K562 (cell line): Measurements from ENCODE around the gene RASGEF1C. TPM values are rescaled to one million over a fixed set of nuclear protein-coding genes. Genes with fewer than 3 reads are reported as not detected.
A peak's percentile ranks its signal among the peaks of the same experiment; 100 is the strongest.

ENCODE experiments used
- ATAC-seq: fragments of 200-7000 bp; cut with Tn5 transposase; 3 replicates; pipeline ENCODE4 v1.9.1; 2020; ENCODE audit warnings: moderate library complexity
- BruUV-seq: library from RNA; stranded (reverse); fragments of 400-500 nt; replicated peaks from 2 replicates; lab custom pipeline; 2021; lab: Mats Ljungman, UMichigan
- CTCF ChIA-PET: fragments of 300-600 bp; formaldehyde crosslinking; extraction: SDS; loops from one replicate; lab custom pipeline; 2021; ENCODE audit warnings: low intra/inter-chr PET ratio; lab: Yijun Ruan, JAX
- POLR2A ChIA-PET: fragments of 300-600, 350-650 bp; sonication (Branson Sonifier 250); formaldehyde crosslinking; extraction: SDS; loops from one replicate; lab custom pipeline; 2021; ENCODE audit warnings: antibody characterized with exemption, inconsistent platforms; lab: Yijun Ruan, JAX
- DNase-seq, 4 experiments: peaks; one replicate each; pipeline versions ENCODE4 v3.0.0 to v3.0.0-alpha.2; 2011 to 2018; ENCODE audit warnings: low spot score in 3 of 4, mixed read lengths in 3 of 4; ENCODE audit errors: extremely low read depth in 1 of 4
- FAIRE-seq: peaks from 2 replicates; lab custom pipeline; 2011; peaks lifted over from hg19 to GRCh38; lab: Jason Lieb, UNC
- H2AFZ ChIP-seq: 2 replicates; pipeline ENCODE4 v1.6.0; 2011; ENCODE audit warnings: low read depth, low read length, control low read depth, inconsistent platforms
- H3K27ac ChIP-seq: fragments of 200-600 bp; 3 replicates; pipeline ENCODE4 v1.8.0; 2011; ENCODE audit warnings: low read depth, mild to moderate bottlenecking, control low read depth, inconsistent platforms, low read length, moderate library complexity, mixed read lengths; ENCODE audit errors: extremely low read depth
- H3K27me3 ChIP-seq, 2 experiments: fragments of 300-600 bp in 1 of 2; 2 replicates in 1 of 2; 3 replicates in 1 of 2; pipeline versions ENCODE4 v1.6.0 to v1.8.0; 2011; ENCODE audit warnings: inconsistent platforms in 2 of 2, low read length in 2 of 2, mild to moderate bottlenecking in 1 of 2, mixed read lengths in 1 of 2, moderate library complexity in 1 of 2; ENCODE audit not compliant: control insufficient read depth in 2 of 2, insufficient read depth in 2 of 2
- H3K36me3 ChIP-seq: fragments of 300-600 bp; 3 replicates; pipeline ENCODE4 v1.8.0; 2011; ENCODE audit warnings: mild to moderate bottlenecking, low read length, inconsistent platforms; ENCODE audit not compliant: control insufficient read depth, insufficient read depth
- H3K4me1 ChIP-seq, 2 experiments: fragments of 200-600 bp in 1 of 2; replicated peaks in 1 of 2; 2 replicates in 1 of 2; 3 replicates in 1 of 2; pipeline versions ENCODE4 v1.5.1 to v1.8.0; 2011; ENCODE audit warnings: inconsistent platforms in 2 of 2, low read length in 2 of 2, mild to moderate bottlenecking in 1 of 2, mixed read lengths in 1 of 2, moderate library complexity in 1 of 2; ENCODE audit not compliant: control insufficient read depth in 2 of 2, insufficient read depth in 2 of 2
- H3K4me2 ChIP-seq: 2 replicates; pipeline ENCODE4 v1.6.1; 2011; ENCODE audit warnings: low read length, control low read depth, inconsistent platforms, mixed read lengths; ENCODE audit not compliant: insufficient read depth
- H3K4me3 ChIP-seq: fragments of 200-600 bp; sonication (generic), shearing (Covaris generic); 2 replicates; pipeline ENCODE4 v1.5.1; 2016; ENCODE audit warnings: control low read depth, inconsistent platforms
- H3K79me2 ChIP-seq: fragments of 200-600 bp; 3 replicates; pipeline ENCODE4 v1.8.0; 2011; ENCODE audit warnings: low read length, inconsistent platforms; ENCODE audit not compliant: control insufficient read depth, insufficient read depth
- H3K9ac ChIP-seq, 2 experiments: 2 replicates each; pipeline versions ENCODE4 v1.6.0 to v1.6.1; 2011; ENCODE audit warnings: low read depth in 2 of 2, low read length in 2 of 2, control low read depth in 1 of 2, inconsistent platforms in 1 of 2, mild to moderate bottlenecking in 1 of 2, mixed read lengths in 1 of 2; ENCODE audit not compliant: insufficient read depth in 1 of 2
- H3K9me1 ChIP-seq: one replicate; pipeline ENCODE4 v1.6.0; 2011; ENCODE audit warnings: inconsistent platforms, mild to moderate bottlenecking, low read length, moderate library complexity; ENCODE audit not compliant: control insufficient read depth, insufficient read depth
- H3K9me3 ChIP-seq: replicated peaks from 2 replicates; pipeline ENCODE4 v1.5.1; 2011; ENCODE audit warnings: low read depth, low read length, inconsistent platforms; ENCODE audit not compliant: control insufficient read depth, insufficient read depth
- H4K20me1 ChIP-seq: replicated peaks from 2 replicates; pipeline ENCODE4 v1.6.1; 2011; ENCODE audit warnings: low read length, inconsistent platforms, mixed read lengths; ENCODE audit not compliant: control insufficient read depth, insufficient read depth
- CTCF ChIP-seq, 3 experiments: IDR thresholded peaks in 2 of 3; conservative IDR thresholded peaks in 1 of 3; 2 replicates each; pipeline ENCODE4 v1.5.1; 2011 to 2012; ENCODE audit warnings: low read length in 3 of 3, mild to moderate bottlenecking in 3 of 3, control low read depth in 2 of 3, improper control_type of control experiment in 1 of 3, inconsistent platforms in 1 of 3, low read depth in 1 of 3, mixed read lengths in 1 of 3, moderate library complexity in 1 of 3; ENCODE audit not compliant: insufficient read depth in 2 of 3
- PRDM10 ChIP-seq: fragments of 450-650 bp; IDR thresholded peaks from 2 replicates; pipeline ENCODE4 v1.6.1; 2018; ENCODE audit not compliant: partially characterized antibody
- WGBS: fragments of 100-300 bp; shearing (Covaris generic); methylation state at CpG from one replicate; pipeline ENCODE4 v1.1.6; 2016; ENCODE audit warnings: low coverage, mixed read lengths; ENCODE audit not compliant: insufficient coverage; ENCODE audit errors: missing lambda C conversion rate; 5-methylcytosine and 5-hydroxymethylcytosine counted together
- in situ Hi-C: fragments of 300-500 bp; cut with MboI; formaldehyde crosslinking; loops from 4 replicates; pipeline ENCODE4 v1.15.0; 2018; ENCODE audit warnings: inconsistent platforms, mixed read lengths
- intact Hi-C: fragments of 100-400 bp; cut with micrococcal nuclease; formaldehyde crosslinking; loops from 2 replicates; pipeline ENCODE4 v1.14.2; 2022
- polyA plus RNA-seq, 8 experiments: library from polyadenylated mRNA; depleted of rRNA in 4 of 8; stranded (reverse) in 5 of 8; unstranded in 3 of 8; fragments of >200 nt; fragmentation: Nextera tagmentation in 2 of 8; fragmentation: Illumina TruSeq in 1 of 8; extraction: Ambion mirVana in 2 of 8; extraction: Trizol in 1 of 8; gene quantifications; 2 replicates each; pipeline versions ENCODE4 v1.2.1 to v1.2.3, GENCODE V29; 2011 to 2014; ENCODE audit warnings: inconsistent platforms in 1 of 8, missing spikeins in 1 of 8
- total RNA-seq, 7 experiments: library from RNA; depleted of rRNA in 6 of 7; stranded (reverse); fragments of >200 nt in 6 of 7; fragmentation: Illumina TruSeq in 2 of 7; extraction: Trizol in 2 of 7; gene quantifications; 2 replicates each; pipeline versions ENCODE4 v1.2.1 to v1.2.3, GENCODE V29; 2011 to 2021; ENCODE audit warnings: low replicate concordance in 1 of 7

RASGEF1C gene
- total and polyA plus RNA-seq, 9 of the 15 experiments (the other 6 are each of a cell fraction or from before 2014, with no cell fraction given), result 0.04 to 1.1 (median 0.21) TPM; not detected in 4

- DNase-seq (no peak), FAIRE-seq (no peak), ATAC-seq (peak; percentile 69)
- H3K9me3 ChIP-seq, result no peaks in the 10 kb centered on the region
- no peak overlapping the region for H3K4me2 ChIP-seq
- H3K4me3 ChIP-seq, result no peak overlapping the region
- TF ChIP-seq PRDM10 (no peak), CTCF (IDR thresholded peaks at IDR 0.05 in 2 of 3, conservative IDR thresholded peaks at IDR 0.05 in 1 of 3; ENCODE audit: insufficient read depth in 2 of 3, low read depth in 1 of 3, low read length in 3 of 3) (peak; percentile 30 to 72 (median 35); a peak in 4 of 6 replicates)
- no peak overlapping the region for H2AFZ ChIP-seq
- no peak overlapping the region for H3K27ac ChIP-seq
- 4% methylated on average over 10 of the region's 10 CpGs for WGBS
- no peaks in the 10 kb centered on the region for H3K36me3 ChIP-seq
- CTCF ChIA-PET, result no interaction called here
- H3K9me1 ChIP-seq, result no peaks in the 10 kb centered on the region
- intact Hi-C loops (no loop called here), in situ Hi-C loops (no loop called here)
- peaks cover 32 to 58% of the 10 kb centered on the region in 2 experiments for H3K27me3 ChIP-seq
- H3K9ac ChIP-seq, result no peak overlapping the region
- H3K79me2 ChIP-seq, result no peaks in the 10 kb centered on the region
- POLR2A ChIA-PET, result interaction anchor here (0.7 kb wide), 1 partner anchor 165 kb away, joined by 3 read pairs; no protein-coding TSS in a partner anchor
- H4K20me1 ChIP-seq, result no peaks in the 10 kb centered on the region
- BruUV-seq, result no TSS peak
- H3K4me1 ChIP-seq, result peaks cover 0 to 1% of the 10 kb centered on the region in 2 experiments; a peak in 2 of 5 replicates
Observed at GRCh38 chr5:180156141-180156540, 52.9 kb downstream of the RASGEF1C start.
